MCF 10A (cell line): Measurements from ENCODE around the gene KCNT1. TPM values are rescaled to one million over a fixed set of nuclear protein-coding genes. Genes with fewer than 3 reads are reported as not detected.

Experiments used
- BruUV-seq: library from RNA; stranded (reverse); fragments of 400-500 nt; replicated peaks from 2 replicates; lab custom pipeline; 2021; lab: Mats Ljungman, UMichigan
- CTCF ChIA-PET: fragments of 300-600 bp; sonication (Branson Sonifier 250); formaldehyde crosslinking; extraction: SDS; loops from one replicate; lab custom pipeline; 2021; ENCODE audit warnings: antibody characterized with exemption, inconsistent platforms; lab: Yijun Ruan, JAX
- POLR2A ChIA-PET: fragments of 300-600, 350-650 bp; sonication (Branson Sonifier 250); formaldehyde crosslinking; extraction: SDS; loops from one replicate; lab custom pipeline; 2020; ENCODE audit warnings: antibody characterized with exemption, inconsistent platforms; lab: Yijun Ruan, JAX
- DNase-seq: peaks from one replicate; pipeline ENCODE4 v3.0.0-alpha.2; 2018; ENCODE audit not compliant: unreplicated experiment
- H3K27ac Mint-ChIP-seq: one replicate; pipeline ENCODE4 v1.8.0; 2022; ENCODE audit warnings: mild to moderate bottlenecking, low read depth, mixed read lengths; ENCODE audit not compliant: unreplicated experiment
- H3K27me3 Mint-ChIP-seq: one replicate; pipeline ENCODE4 v1.8.0; 2022; ENCODE audit warnings: mixed read lengths; ENCODE audit not compliant: insufficient read depth, unreplicated experiment
- H3K36me3 Mint-ChIP-seq: one replicate; pipeline ENCODE4 v1.8.0; 2022; ENCODE audit warnings: mild to moderate bottlenecking, moderate library complexity, mixed read lengths; ENCODE audit not compliant: insufficient read depth, unreplicated experiment
- H3K4me1 Mint-ChIP-seq: one replicate; pipeline ENCODE4 v1.8.0; 2022; ENCODE audit warnings: mixed read lengths; ENCODE audit not compliant: insufficient read depth, unreplicated experiment
- H3K4me3 Mint-ChIP-seq: one replicate; pipeline ENCODE4 v1.8.0; 2022; ENCODE audit warnings: mild to moderate bottlenecking, moderate library complexity, mixed read lengths; ENCODE audit not compliant: unreplicated experiment
- H3K9me3 Mint-ChIP-seq: one replicate; pipeline ENCODE4 v1.8.0; 2022; ENCODE audit warnings: mixed read lengths; ENCODE audit not compliant: unreplicated experiment
- intact Hi-C: fragments of 100-400 bp; cut with micrococcal nuclease; formaldehyde crosslinking; loops from 2 replicates; pipeline ENCODE4 v1.14.1; 2022
- total RNA-seq: library from RNA; stranded (reverse); gene quantifications from 2 replicates; pipeline ENCODE4 v1.2.3, GENCODE V29; 2022
- TF ChIP-seq, protein P1 (sequence below): fragments of 200-600 bp; IDR thresholded peaks from one replicate; pipeline ENCODE4 v1.8.0; 2022; ENCODE audit warnings: antibody characterized with exemption, mild to moderate bottlenecking; ENCODE audit not compliant: unreplicated experiment

The KCNT1 gene
- total RNA-seq, 1 experiment from 2014 or later: not detected

DNA sequence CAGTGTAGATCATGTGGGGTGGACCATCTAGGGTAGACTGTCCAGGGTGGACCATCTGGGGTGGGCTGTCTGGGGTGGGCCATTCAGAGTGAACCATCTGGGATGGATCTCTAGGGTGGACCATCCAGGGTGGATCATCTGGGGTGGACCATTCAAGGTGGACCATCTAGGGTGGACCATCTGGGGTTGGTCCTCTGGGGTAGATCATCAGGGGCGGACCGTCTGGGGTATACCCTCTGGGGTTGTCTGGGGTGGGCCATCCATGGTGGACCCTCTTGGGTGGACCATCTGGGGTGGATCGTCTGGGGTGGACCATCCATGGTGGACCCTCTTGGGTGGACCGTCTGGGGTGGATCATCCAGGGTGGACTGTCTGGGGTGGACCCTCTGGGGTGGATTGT is 64.3 kb downstream of the KCNT1 start:
- Mint-ChIP-seq H3K27me3 (peaks cover 7% of the 10 kb centered on the region), H3K4me3 (no peak overlapping the region), H3K4me1 (no peaks in the 10 kb centered on the region), H3K27ac (no peak overlapping the region), H3K9me3 (no peaks in the 10 kb centered on the region), H3K36me3 (no peaks in the 10 kb centered on the region)
- intact Hi-C loops: no loop called here
- BruUV-seq: no TSS peak
- ChIA-PET CTCF (no interaction called here), POLR2A (no interaction called here)
- no peak for DNase-seq
- TF ChIP-seq, protein P1, sequence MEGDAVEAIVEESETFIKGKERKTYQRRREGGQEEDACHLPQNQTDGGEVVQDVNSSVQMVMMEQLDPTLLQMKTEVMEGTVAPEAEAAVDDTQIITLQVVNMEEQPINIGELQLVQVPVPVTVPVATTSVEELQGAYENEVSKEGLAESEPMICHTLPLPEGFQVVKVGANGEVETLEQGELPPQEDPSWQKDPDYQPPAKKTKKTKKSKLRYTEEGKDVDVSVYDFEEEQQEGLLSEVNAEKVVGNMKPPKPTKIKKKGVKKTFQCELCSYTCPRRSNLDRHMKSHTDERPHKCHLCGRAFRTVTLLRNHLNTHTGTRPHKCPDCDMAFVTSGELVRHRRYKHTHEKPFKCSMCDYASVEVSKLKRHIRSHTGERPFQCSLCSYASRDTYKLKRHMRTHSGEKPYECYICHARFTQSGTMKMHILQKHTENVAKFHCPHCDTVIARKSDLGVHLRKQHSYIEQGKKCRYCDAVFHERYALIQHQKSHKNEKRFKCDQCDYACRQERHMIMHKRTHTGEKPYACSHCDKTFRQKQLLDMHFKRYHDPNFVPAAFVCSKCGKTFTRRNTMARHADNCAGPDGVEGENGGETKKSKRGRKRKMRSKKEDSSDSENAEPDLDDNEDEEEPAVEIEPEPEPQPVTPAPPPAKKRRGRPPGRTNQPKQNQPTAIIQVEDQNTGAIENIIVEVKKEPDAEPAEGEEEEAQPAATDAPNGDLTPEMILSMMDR: no peak

DNA sequence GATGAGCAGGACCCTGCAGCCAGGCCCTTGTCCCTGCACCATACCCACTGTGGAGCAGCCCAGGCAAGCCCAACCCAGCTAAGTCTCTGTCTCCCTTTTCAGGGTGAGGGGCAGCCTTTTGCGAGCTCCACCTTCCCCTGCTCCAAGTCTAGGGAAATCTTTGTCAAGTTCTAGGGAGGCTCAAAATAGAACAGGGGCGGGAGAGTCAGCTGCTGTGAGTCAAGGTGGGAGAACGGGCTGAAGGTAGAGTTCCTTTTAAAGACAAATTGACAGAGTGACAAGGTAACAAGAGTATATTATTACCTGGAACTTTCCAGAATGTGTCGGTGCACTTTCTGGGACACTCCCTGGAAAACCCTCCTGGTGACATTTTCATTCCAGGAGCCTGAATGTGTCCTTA is 64.7 kb downstream of the KCNT1 start:
- Mint-ChIP-seq H3K27ac (no peak overlapping the region), H3K4me1 (no peaks in the 10 kb centered on the region), H3K27me3 (peaks cover 3% of the 10 kb centered on the region), H3K4me3 (no peak overlapping the region), H3K9me3 (no peaks in the 10 kb centered on the region), H3K36me3 (no peaks in the 10 kb centered on the region)
- intact Hi-C loops: no loop called here
- ChIA-PET POLR2A (no interaction called here), CTCF (no interaction called here)
- BruUV-seq: no TSS peak
- TF ChIP-seq, protein P1: no peak
- DNase-seq: no peak

DNA sequence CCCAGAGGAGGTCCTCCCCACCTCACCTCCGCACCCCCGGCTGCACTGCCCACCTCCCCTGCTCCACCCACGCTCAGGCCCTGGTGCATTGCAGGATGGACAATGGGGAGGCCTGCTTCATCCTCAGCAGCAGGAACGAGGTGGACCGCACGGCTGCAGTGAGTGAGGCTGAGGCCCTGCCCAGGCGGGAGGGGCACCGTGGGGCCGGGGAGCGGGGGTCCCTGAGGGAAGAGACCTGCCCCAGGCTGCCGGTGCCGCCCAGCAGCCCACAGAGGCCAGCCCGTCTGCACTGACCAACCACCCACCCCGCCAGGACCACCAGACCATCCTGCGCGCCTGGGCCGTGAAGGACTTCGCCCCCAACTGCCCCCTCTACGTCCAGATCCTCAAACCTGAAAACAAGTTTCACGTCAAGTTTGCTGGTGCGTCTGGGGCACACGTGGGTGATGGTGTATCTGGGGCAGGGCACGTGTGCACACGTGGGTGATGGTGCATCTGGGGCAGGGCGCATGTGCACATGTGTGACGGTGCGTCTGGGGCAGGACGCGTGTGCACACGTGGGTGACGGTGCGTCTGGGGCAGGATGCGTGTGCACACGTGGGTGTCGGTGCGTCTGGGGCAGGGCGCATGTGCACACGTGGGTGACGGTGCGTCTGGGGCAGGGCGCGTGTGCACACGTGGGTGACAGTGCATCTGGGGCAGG is 66.7 kb downstream of the KCNT1 start:
- Mint-ChIP-seq H3K27me3 (no peaks in the 10 kb centered on the region), H3K4me1 (no peaks in the 10 kb centered on the region), H3K27ac (no peak overlapping the region), H3K9me3 (no peaks in the 10 kb centered on the region), H3K36me3 (no peaks in the 10 kb centered on the region), H3K4me3 (no peak overlapping the region)
- no TSS peak for BruUV-seq
- TF ChIP-seq, protein P1: no peak
- POLR2A ChIA-PET: no interaction called here
- CTCF ChIA-PET: no interaction called here
- no peak for DNase-seq
- intact Hi-C loops: no loop called here

DNA sequence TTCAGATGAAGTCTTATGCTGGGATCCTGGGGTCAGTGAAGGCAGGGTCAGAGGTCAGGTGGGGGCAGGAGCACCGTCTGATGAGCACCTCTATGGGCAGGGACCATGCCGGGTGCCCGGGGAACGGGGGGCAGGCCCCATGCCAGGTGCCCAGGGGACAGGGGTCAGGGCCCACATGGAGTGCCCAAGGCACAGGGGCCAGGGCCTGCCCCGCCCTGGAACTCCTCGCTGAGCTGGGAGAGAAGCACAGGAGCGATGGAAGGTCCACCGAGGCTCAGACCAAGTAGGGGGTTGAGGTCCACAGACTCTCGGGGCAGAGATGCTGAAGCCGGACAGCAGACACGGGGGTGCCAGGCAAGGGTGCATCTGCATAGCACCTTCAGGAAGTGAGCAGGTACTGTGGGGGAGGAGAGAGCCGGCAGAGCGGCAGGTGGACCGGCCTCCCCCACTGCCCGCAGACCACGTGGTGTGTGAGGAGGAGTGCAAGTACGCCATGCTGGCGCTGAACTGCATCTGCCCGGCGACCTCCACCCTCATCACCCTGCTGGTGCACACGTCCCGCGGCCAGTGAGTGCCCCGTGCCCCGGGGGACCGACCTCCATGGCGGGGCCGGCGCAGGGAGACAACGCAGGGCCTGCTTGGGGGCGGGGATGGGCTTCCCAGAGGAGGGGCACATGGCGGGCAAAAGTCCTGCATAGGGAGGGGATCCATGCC is 67.7 kb downstream of the KCNT1 start:
- intact Hi-C loops: no loop called here
- TF ChIP-seq, protein P1: no peak
- Mint-ChIP-seq H3K36me3 (no peaks in the 10 kb centered on the region), H3K27me3 (no peaks in the 10 kb centered on the region), H3K4me3 (no peak overlapping the region), H3K27ac (no peak overlapping the region), H3K9me3 (no peaks in the 10 kb centered on the region), H3K4me1 (no peaks in the 10 kb centered on the region)
- BruUV-seq: no TSS peak
- DNase-seq: no peak
- POLR2A ChIA-PET: no interaction called here
- CTCF ChIA-PET: no interaction called here
